HG03103 (cell line): ENCODE data around the gene EML4.
"Not testable (repeated sequence)": the region's sequence is repeated elsewhere in the genome, so short reads cannot be mapped to it uniquely, and the experiment has no call there.

Experiments used
- ATAC-seq: cut with Tn5 transposase; IDR thresholded peaks from one replicate; pipeline ENCODE4 v1.9.1; 2021; ENCODE audit warnings: low read depth; ENCODE audit not compliant: unreplicated experiment

Gene EML4

DNA sequence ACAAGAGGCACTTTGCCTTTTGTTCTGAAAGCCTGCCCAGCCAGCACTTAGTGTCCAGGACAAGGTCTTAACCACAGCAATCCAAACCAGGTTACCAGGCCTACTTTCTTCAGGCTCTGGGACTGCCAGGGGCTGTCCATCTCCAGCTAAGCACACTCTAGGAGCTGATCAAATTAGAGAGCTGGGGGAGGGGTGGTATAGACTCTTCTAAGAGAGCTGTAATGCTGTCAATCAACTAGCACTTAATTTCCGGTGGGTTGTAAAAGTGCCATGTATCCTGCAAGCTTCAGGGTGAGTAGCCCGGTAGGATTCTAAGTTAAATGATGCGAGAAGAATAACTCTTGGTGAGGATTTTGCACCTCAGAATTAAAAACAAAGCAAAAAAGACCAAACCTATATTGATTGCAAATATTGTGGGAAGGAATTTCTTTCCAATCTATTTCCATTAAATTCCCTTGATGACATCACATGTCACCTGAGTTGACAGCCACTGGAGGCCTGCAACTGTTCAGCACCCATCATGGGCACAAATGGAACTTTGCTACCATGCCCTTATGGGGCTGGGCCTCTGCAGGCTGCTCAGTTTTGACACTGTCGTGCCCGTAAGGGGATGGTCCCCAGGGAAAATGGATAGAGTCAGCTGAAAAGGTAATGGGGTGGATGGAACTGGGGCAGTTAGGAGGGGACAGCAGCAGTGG lies 200.5 kb downstream of the EML4 start:
- no peak for ATAC-seq

DNA sequence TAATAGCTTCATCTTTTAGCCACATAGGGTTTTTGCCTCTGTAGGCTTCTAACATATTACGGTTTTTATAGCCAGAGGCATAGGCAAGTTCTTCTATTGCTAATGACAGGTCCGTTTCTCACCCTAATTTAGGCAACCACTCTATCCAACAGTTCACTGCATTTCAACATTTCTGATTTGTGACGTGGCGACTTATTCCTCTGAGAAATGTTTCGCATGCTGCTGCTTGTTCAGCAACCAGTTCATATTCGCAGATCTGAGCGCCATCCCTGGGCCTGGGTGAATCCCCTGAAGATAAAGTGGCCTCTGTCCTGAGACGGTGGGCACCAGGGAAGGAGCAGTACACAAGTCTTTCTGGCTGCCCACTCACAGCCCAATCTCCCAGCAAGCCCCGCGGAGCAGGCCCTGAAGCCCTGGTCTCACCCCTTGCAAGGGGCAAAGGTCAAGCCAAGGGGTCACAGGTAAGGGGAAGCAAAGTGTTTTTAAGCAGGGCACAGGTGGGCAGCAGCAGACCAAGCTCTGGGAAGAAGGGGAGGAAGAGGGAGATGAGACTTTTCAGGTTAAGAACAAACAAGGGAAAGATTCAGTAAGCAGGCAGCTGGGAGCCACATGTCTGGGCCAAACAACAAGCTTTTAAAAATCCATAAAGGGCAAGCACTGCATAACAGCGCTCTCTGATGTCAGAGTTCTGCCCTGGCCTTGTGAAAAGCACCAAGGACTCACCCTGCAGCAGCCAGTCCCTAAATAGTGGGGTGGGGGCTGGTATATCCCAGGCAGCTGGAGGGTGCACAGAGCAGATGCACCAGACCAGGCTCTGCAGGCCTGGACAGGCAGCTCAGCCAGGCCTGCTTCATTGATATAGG lies 202.7 kb downstream of the EML4 start:
- ATAC-seq, result no peak

DNA sequence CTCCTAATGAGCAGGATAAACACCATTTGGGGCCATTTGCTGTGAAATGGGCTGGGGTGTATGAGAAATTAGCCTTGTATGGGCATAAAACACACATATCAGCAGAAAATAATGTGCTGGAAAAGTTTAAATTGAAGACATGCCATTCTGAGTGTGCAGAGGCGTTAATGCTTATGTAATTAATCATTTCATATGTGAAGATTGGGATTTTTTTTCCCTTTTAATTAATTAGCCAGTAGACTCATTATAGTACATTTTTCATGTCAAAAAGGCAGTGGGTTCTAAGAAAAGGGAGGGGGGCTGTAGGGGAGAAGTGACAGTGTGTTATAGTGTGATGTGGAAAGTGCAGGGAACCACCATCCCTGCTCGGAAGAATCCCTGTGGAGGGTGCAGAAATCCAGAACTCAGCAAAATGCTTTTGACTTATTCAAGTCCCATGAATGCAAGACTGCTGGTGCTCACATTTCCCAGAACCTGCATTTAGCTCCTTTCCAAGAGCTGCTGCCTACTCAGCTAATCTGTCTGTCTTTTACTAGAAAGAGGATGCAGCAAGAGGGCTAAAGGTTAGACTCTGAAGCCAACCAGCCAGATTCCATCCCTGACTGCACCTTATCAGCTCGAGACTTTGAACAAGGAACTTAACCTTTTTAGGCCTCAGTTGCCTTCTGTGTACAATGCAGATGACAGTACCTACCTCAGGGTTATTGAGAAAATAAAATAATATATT lies 203.5 kb downstream of the EML4 start:
- no peak for ATAC-seq

DNA sequence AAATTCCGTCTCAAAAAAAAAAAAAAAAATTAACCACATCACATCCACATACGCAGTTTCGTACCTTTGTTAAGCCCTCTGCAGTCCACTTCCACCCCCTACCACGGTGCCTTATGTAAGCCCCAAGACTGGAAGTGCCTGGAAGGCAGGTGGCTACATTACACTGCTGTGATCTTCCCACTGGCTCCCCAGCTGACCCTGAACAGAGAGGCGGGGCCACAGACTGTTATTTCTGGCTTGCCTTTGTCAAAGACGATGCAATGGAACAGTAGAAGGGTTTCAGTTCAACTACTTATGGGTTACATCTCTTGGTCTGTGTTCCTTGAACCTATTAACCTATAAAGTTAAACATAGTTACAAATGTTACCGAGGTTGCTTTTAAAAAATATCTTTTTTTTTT lies 207.6 kb downstream of the EML4 start:
- no peak for ATAC-seq

DNA sequence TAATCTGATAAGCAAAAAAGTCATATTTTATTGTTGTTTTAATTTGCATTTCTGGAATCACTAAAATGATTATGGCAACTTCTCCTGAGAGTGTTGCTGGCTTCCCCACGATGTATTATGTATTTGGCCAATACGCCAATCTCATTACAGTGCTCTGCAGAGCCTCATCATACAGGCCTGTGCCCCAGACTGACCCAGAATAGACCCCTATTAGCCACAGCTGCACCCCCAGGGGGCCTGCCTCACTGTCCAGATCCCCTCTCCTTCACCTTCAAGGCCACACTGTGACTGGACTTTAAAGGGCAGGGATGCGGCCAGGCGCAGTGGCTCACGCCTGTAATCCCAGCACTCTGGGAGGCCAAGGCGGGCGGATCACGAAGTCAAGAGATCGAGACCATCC lies 209.3 kb downstream of the EML4 start:
- ATAC-seq, result no peak

GRCh38 chr2:42380026-42380425 lies 210.9 kb downstream of the EML4 start:
- not testable (repeated sequence) for ATAC-seq

DNA sequence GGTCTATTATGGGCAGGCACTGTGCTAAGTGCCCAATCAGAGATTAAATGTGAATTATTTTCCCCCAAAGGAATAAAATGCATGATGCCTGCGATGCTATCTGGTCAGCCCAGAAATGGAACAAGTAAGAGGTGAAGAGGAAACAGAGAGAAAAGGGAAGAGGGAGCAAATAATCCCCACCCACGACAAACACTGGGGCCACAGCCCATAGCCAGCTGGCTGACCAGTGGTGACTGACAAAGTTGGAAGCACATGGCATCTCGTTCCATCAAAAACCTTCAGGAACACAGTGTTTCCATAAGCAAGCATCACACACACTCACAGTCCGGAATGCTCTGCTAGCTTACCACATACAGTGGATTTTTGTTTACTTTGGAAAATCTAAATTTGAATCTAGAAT lies 213.0 kb downstream of the EML4 start:
- ATAC-seq, result no peak
